NCI-H2171 treated with DMSO at 0.1 percent for 48 hours (cell line): ENCODE data around the gene SULT1C3.

Source experiments
- DNase-seq: peaks from one replicate; lab custom pipeline; 2025; lab: John Stamatoyannopoulos, UW

SULT1C3 gene

GRCh38 chr2:108239786-108240185 is at the start of gene SULT1C3:
TSS of gene SULT1C3 (plus strand) at chr2:108239968. CDS start at chr2:108247195, 7,227 bp downstream.
- no peak for DNase-seq

GRCh38 chr2:108193251-108193650 is 46.5 kb upstream of the SULT1C3 start:
- no peak for DNase-seq

- DNase-seq, result peak; percentile 34
Observed at GRCh38 chr2:108194409-108195132, 45.2 kb upstream of the SULT1C3 start.

GRCh38 chr2:108195133-108195439 is 44.7 kb upstream of the SULT1C3 start:
- DNase-seq, result no peak

GRCh38 chr2:108199726-108200125 is 40.0 kb upstream of the SULT1C3 start:
- DNase-seq, result no peak

GRCh38 chr2:108200569-108200968 is 39.2 kb upstream of the SULT1C3 start:
- DNase-seq, result no peak

GRCh38 chr2:108212671-108213070 is 27.1 kb upstream of the SULT1C3 start:
- DNase-seq, result no peak

GRCh38 chr2:108215794-108216211 is 24.0 kb upstream of the SULT1C3 start:
- DNase-seq, result peak; percentile 29

- no peak for DNase-seq
Observed at GRCh38 chr2:108217211-108217610, 22.6 kb upstream of the SULT1C3 start.

GRCh38 chr2:108219688-108220087 is 20.1 kb upstream of the SULT1C3 start:
- no peak for DNase-seq

- no peak for DNase-seq
Observed at GRCh38 chr2:108220191-108220590, 19.6 kb upstream of the SULT1C3 start.

GRCh38 chr2:108220942-108221541 is 18.7 kb upstream of the SULT1C3 start:
- peak; percentile 8 for DNase-seq

- no peak for DNase-seq
Observed at GRCh38 chr2:108222261-108222660, 17.5 kb upstream of the SULT1C3 start.

GRCh38 chr2:108223573-108223972 is 16.2 kb upstream of the SULT1C3 start:
- no peak for DNase-seq

- DNase-seq, result no peak
Observed at GRCh38 chr2:108224022-108224421, 15.7 kb upstream of the SULT1C3 start.

GRCh38 chr2:108226564-108226963 is 13.2 kb upstream of the SULT1C3 start:
- no peak for DNase-seq

GRCh38 chr2:108228006-108228405 is 11.8 kb upstream of the SULT1C3 start:
- peak; percentile 24 for DNase-seq

- DNase-seq, result peak; percentile 41
Observed at GRCh38 chr2:108228537-108228936, 11.2 kb upstream of the SULT1C3 start.

GRCh38 chr2:108229875-108230274 is 9.9 kb upstream of the SULT1C3 start:
- no peak for DNase-seq

GRCh38 chr2:108235577-108235976 is 4.2 kb upstream of the SULT1C3 start:
- DNase-seq, result no peak

GRCh38 chr2:108236676-108237335 is 3.0 kb upstream of the SULT1C3 start:
- DNase-seq, result peak; percentile 65

GRCh38 chr2:108240966-108241365 is 1.2 kb downstream of the SULT1C3 start:
- no peak for DNase-seq

- DNase-seq, result no peak
Observed at GRCh38 chr2:108243566-108243965, 3.8 kb downstream of the SULT1C3 start.
